Cardiac muscle cell (in vitro differentiated cells and primary cell): Measurements from ENCODE around the gene TCERG1L. TPM values are rescaled to one million over a fixed set of nuclear protein-coding genes. Genes with fewer than 3 reads are reported as not detected.

Experiments used
- DNase-seq, 2 donors: peaks; one replicate each; pipeline versions ENCODE4 v3.0.0 to v3.0.0-alpha.2; 2010 to 2017; ENCODE audit warnings: low read depth in 1 of 2, low spot score in 1 of 2
- H3K27ac ChIP-seq: fragments of 200-600 bp; sonication (generic); 2 replicates; pipeline ENCODE4 v1.5.1; 2016
- H3K27me3 ChIP-seq: fragments of 200-600 bp; sonication (generic); 2 replicates; pipeline ENCODE4 v1.6.0; 2016; ENCODE audit warnings: control low read depth
- H3K36me3 ChIP-seq: fragments of 200-600 bp; sonication (generic); 2 replicates; pipeline ENCODE4 v1.5.1; 2016; ENCODE audit warnings: control low read depth
- H3K4me1 ChIP-seq: fragments of 200-600 bp; sonication (generic); 2 replicates; pipeline ENCODE4 v1.8.1; 2017; ENCODE audit warnings: low read depth, mild to moderate bottlenecking, mixed run types
- H3K4me3 ChIP-seq: fragments of 200-600 bp; sonication (generic); 2 replicates; pipeline ENCODE4 v1.5.1; 2016; ENCODE audit warnings: mild to moderate bottlenecking
- H3K9me3 ChIP-seq: fragments of 200-600 bp; sonication (generic); 2 replicates; pipeline ENCODE4 v1.5.1; 2017; ENCODE audit warnings: low read depth, mild to moderate bottlenecking, control low read depth
- CTCF ChIP-seq: IDR thresholded peaks from 2 replicates; pipeline ENCODE4 v1.5.1; 2012; ENCODE audit warnings: low read depth, mild to moderate bottlenecking, low read length
- polyA plus RNA-seq: library from polyadenylated mRNA; unstranded; fragments of >200 nt; fragmentation: Nextera tagmentation; extraction: Ambion mirVana; gene quantifications from 2 replicates; pipeline ENCODE4 v1.2.1, GENCODE V29; 2016
- total RNA-seq: library from RNA; depleted of rRNA; stranded (reverse); fragments of >200 nt; gene quantifications from 2 replicates; pipeline ENCODE4 v1.2.3, GENCODE V29; 2016

TCERG1L gene
- total and polyA plus RNA-seq, 2 experiments from 2014 or later, result 0.12 to 1.9 TPM

- H3K27ac ChIP-seq, result no peak overlapping the region
- H3K4me3 ChIP-seq, result no peak overlapping the region
- H3K27me3 ChIP-seq, result no peaks in the 10 kb centered on the region
- no peaks in the 10 kb centered on the region for H3K4me1 ChIP-seq
- no peak for TF ChIP-seq CTCF
- H3K36me3 ChIP-seq, result no peaks in the 10 kb centered on the region
- DNase-seq, result no peak
- no peaks in the 10 kb centered on the region for H3K9me3 ChIP-seq
Measured at GRCh38 chr10:131150126-131150525, 161.4 kb downstream of the TCERG1L start.

GRCh38 chr10:131149586-131149985 is 161.9 kb downstream of the TCERG1L start:
- Histone ChIP-seq H3K27ac (no peak overlapping the region), H3K4me3 (no peak overlapping the region), H3K4me1 (no peaks in the 10 kb centered on the region), H3K9me3 (no peaks in the 10 kb centered on the region), H3K36me3 (no peaks in the 10 kb centered on the region), H3K27me3 (no peaks in the 10 kb centered on the region)
- no peak for TF ChIP-seq CTCF
- no peak for DNase-seq

- no peak overlapping the region for H3K27ac ChIP-seq
- no peaks in the 10 kb centered on the region for H3K9me3 ChIP-seq
- no peaks in the 10 kb centered on the region for H3K27me3 ChIP-seq
- no peak for DNase-seq
- H3K4me3 ChIP-seq, result no peak overlapping the region
- H3K4me1 ChIP-seq, result peaks cover under 1% of the 10 kb centered on the region
- no peak for TF ChIP-seq CTCF
- H3K36me3 ChIP-seq, result no peaks in the 10 kb centered on the region
Measured at GRCh38 chr10:131149111-131149510, 162.4 kb downstream of the TCERG1L start.

- H3K27ac ChIP-seq, result no peak overlapping the region
Measured at GRCh38 chr10:131148270-131148669, 163.3 kb downstream of the TCERG1L start.

GRCh38 chr10:131147301-131147975 is 164.1 kb downstream of the TCERG1L start:
- no peak overlapping the region for H3K4me3 ChIP-seq
- H3K4me1 ChIP-seq, result peaks cover 6% of the 10 kb centered on the region
- no peaks in the 10 kb centered on the region for H3K9me3 ChIP-seq
- no peak for TF ChIP-seq CTCF
- no peak overlapping the region for H3K27ac ChIP-seq
- no peaks in the 10 kb centered on the region for H3K36me3 ChIP-seq
- H3K27me3 ChIP-seq, result no peaks in the 10 kb centered on the region
- no peak for DNase-seq

More at GRCh38 chr10:131148270-131148669, 163.3 kb downstream of the TCERG1L start:
- Histone ChIP-seq H3K4me1 (peaks cover 6% of the 10 kb centered on the region), H3K36me3 (no peaks in the 10 kb centered on the region), H3K4me3 (no peak overlapping the region), H3K9me3 (no peaks in the 10 kb centered on the region), H3K27me3 (no peaks in the 10 kb centered on the region)
- DNase-seq, result no peak
- TF ChIP-seq CTCF, result no peak
